Uterus (tissue), 4 donors: ENCODE measurements around the gene KDM4F. TPM values are rescaled to one million over a fixed set of nuclear protein-coding genes. Genes with fewer than 3 reads are reported as not detected.

Experiments
- DNase-seq, 2 donors: peaks; one replicate each; pipeline ENCODE4 v3.0.0-alpha.2; 2019 to 2020
- H3K27ac ChIP-seq, 2 donors: fragments of 200-600 bp; sonication (generic); 1 replicate in 1 of 2; 2 replicates in 1 of 2; pipeline ENCODE4 v1.5.1; 2016 to 2018
- H3K27me3 ChIP-seq, 2 donors: fragments of 200-600 bp; sonication (generic); one replicate each; pipeline ENCODE4 v1.5.1; 2018 to 2019; ENCODE audit warnings: control low read depth in 1 of 2
- H3K36me3 ChIP-seq, 2 donors: fragments of 200-600 bp; sonication (generic); one replicate each; pipeline ENCODE4 v1.5.1; 2019; ENCODE audit warnings: control low read depth in 1 of 2
- H3K4me1 ChIP-seq, 2 donors: fragments of 200-600 bp; sonication (generic); one replicate each; pipeline ENCODE4 v1.5.1; 2018 to 2019; ENCODE audit warnings: control low read depth in 1 of 2
- H3K4me3 ChIP-seq, 2 donors: fragments of 200-600 bp; sonication (generic); 1 replicate in 1 of 2; 2 replicates in 1 of 2; pipeline ENCODE4 v1.5.1; 2018 to 2019; ENCODE audit warnings: mild to moderate bottlenecking in 1 of 2
- H3K9me3 ChIP-seq, 2 donors: fragments of 200-600 bp; sonication (generic); one replicate each; pipeline ENCODE4 v1.5.1; 2019; ENCODE audit warnings: control low read depth in 1 of 2
- CTCF ChIP-seq, 4 experiments: fragments of 200-600 bp in 2 of 4; fragments of 450-650 bp in 2 of 4; sonication (generic) in 2 of 4; IDR thresholded peaks; one replicate each; pipeline ENCODE4 v1.5.1; 2016 to 2019; ENCODE audit warnings: antibody characterized with exemption in 4 of 4, mild to moderate bottlenecking in 2 of 4, moderate library complexity in 1 of 4
- POLR2A ChIP-seq, 2 donors: fragments of 450-650 bp; IDR thresholded peaks; one replicate each; pipeline ENCODE4 v1.6.1; 2016; ENCODE audit warnings: antibody characterized with exemption in 2 of 2, mild to moderate bottlenecking in 1 of 2, moderate library complexity in 1 of 2
- intact Hi-C: fragments of 100-400 bp; cut with DNase I; formaldehyde crosslinking; loops from one replicate; pipeline ENCODE4 v1.15.1; 2023; ENCODE audit warnings: low total_unique reads
- total RNA-seq, 4 donors: library from RNA; depleted of rRNA in 3 of 4; stranded (reverse); fragments of >200 nt in 3 of 4; gene quantifications; one replicate each; pipeline versions ENCODE4 v1.1.0 to v1.2.4, GENCODE V29; 2014 to 2023
- donor health status: DM: yes; HTN: yes; CAD: no.

The KDM4F gene
- total RNA-seq, 4 donors from 2014 or later = not detected

GRCh38 chr11:95054356-95054755 lies 5.1 kb downstream of the KDM4F start:
- no peaks in the 10 kb centered on the region for H3K27me3 ChIP-seq
- TF ChIP-seq POLR2A (IDR thresholded peaks at IDR 0.05) = no peak
- TF ChIP-seq CTCF (IDR thresholded peaks at IDR 0.05) = no peak
- H3K27ac ChIP-seq = no peak overlapping the region
- no peak overlapping the region for H3K4me3 ChIP-seq
- H3K4me1 ChIP-seq = no peaks in the 10 kb centered on the region
- no peaks in the 10 kb centered on the region for H3K36me3 ChIP-seq
- DNase-seq = no peak
- intact Hi-C loops = no loop called here
- no peaks in the 10 kb centered on the region for H3K9me3 ChIP-seq

GRCh38 chr11:95055283-95055897 lies 6.2 kb downstream of the KDM4F start:
- Histone ChIP-seq H3K27ac (no peak overlapping the region), H3K4me1 (no peaks in the 10 kb centered on the region), H3K27me3 (no peaks in the 10 kb centered on the region), H3K4me3 (no peak overlapping the region), H3K9me3 (no peaks in the 10 kb centered on the region), H3K36me3 (no peaks in the 10 kb centered on the region)
- no peak for DNase-seq
- intact Hi-C loops = no loop called here
- TF ChIP-seq CTCF (IDR thresholded peaks at IDR 0.05) (no peak), POLR2A (IDR thresholded peaks at IDR 0.05) (no peak)

- intact Hi-C loops = no loop called here
- H3K9me3 ChIP-seq = no peaks in the 10 kb centered on the region
- H3K36me3 ChIP-seq = no peaks in the 10 kb centered on the region
- H3K27ac ChIP-seq = no peak overlapping the region
- no peaks in the 10 kb centered on the region for H3K4me1 ChIP-seq
- DNase-seq = no peak
- no peak overlapping the region for H3K4me3 ChIP-seq
- no peak for TF ChIP-seq POLR2A (IDR thresholded peaks at IDR 0.05)
- no peak for TF ChIP-seq CTCF (IDR thresholded peaks at IDR 0.05)
- H3K27me3 ChIP-seq = no peaks in the 10 kb centered on the region
These were observed 8.7 kb downstream of the KDM4F start for GRCh38 chr11:95057959-95058358.

- no peak for DNase-seq
- Histone ChIP-seq H3K27ac (no peak overlapping the region), H3K4me1 (no peaks in the 10 kb centered on the region), H3K9me3 (no peaks in the 10 kb centered on the region), H3K4me3 (no peak overlapping the region), H3K36me3 (no peaks in the 10 kb centered on the region), H3K27me3 (no peaks in the 10 kb centered on the region)
- TF ChIP-seq CTCF (IDR thresholded peaks at IDR 0.05) (no peak), POLR2A (IDR thresholded peaks at IDR 0.05) (no peak)
- intact Hi-C loops = no loop called here
These were observed 9.4 kb downstream of the KDM4F start for GRCh38 chr11:95058621-95059020.

GRCh38 chr11:95059046-95059445 lies 9.8 kb downstream of the KDM4F start:
- no peak for DNase-seq
- no peak overlapping the region for H3K4me3 ChIP-seq
- TF ChIP-seq CTCF (IDR thresholded peaks at IDR 0.05) = no peak
- no peak for TF ChIP-seq POLR2A (IDR thresholded peaks at IDR 0.05)

More at GRCh38 chr11:95059046-95059445, 9.8 kb downstream of the KDM4F start:
- H3K4me1 ChIP-seq = no peaks in the 10 kb centered on the region
- no peaks in the 10 kb centered on the region for H3K27me3 ChIP-seq
- H3K36me3 ChIP-seq = no peaks in the 10 kb centered on the region
- intact Hi-C loops = no loop called here
- no peak overlapping the region for H3K27ac ChIP-seq
- no peaks in the 10 kb centered on the region for H3K9me3 ChIP-seq
